Testis (tissue), 2 donors: ENCODE results near the gene KIAA1671.

Experiments
- POLR2A ChIP-seq: fragments of 450-650 bp; IDR thresholded peaks from one replicate; pipeline ENCODE4 v1.6.1; 2017; ENCODE audit warnings: antibody characterized with exemption, mild to moderate bottlenecking, moderate library complexity
- TF ChIP-seq, protein P1 (sequence below), 3 experiments: fragments of 450-650 bp in 2 of 3; fragments of 200-600 bp in 1 of 3; sonication (generic) in 1 of 3; IDR thresholded peaks; one replicate each; pipeline ENCODE4 v1.5.1; 2016 to 2019; ENCODE audit warnings: antibody characterized with exemption in 3 of 3, mild to moderate bottlenecking in 2 of 3, moderate library complexity in 1 of 3

DNA sequence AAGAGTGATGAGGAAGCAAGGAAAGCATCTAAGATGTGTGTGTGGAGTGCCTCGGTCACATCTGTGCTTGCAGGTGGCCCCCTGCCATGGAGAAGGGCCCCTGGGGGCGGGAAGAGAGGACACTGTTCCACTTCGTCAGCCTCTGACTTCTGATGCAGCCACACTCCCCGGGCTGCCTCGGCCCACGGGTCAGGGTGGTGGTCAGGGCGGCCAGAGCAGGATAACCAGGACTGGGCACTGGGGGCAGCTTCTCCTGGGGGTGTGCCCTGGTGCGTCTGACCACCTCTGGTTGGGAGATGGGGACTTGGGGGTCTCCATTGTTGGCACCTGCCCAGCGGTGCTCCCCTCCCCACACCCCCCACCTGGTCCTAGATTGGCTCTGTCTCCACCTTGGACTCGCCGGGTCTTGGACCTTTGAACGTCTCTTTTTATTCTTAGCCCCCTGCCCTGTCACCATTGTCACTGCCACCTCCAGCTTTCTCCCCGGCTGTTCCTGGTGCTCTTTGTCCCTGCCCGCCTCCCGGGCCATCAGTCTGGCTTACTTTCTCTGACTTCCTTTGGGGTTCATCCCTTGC lies 114.4 kb downstream of the KIAA1671 start:
- TF ChIP-seq, protein P1, sequence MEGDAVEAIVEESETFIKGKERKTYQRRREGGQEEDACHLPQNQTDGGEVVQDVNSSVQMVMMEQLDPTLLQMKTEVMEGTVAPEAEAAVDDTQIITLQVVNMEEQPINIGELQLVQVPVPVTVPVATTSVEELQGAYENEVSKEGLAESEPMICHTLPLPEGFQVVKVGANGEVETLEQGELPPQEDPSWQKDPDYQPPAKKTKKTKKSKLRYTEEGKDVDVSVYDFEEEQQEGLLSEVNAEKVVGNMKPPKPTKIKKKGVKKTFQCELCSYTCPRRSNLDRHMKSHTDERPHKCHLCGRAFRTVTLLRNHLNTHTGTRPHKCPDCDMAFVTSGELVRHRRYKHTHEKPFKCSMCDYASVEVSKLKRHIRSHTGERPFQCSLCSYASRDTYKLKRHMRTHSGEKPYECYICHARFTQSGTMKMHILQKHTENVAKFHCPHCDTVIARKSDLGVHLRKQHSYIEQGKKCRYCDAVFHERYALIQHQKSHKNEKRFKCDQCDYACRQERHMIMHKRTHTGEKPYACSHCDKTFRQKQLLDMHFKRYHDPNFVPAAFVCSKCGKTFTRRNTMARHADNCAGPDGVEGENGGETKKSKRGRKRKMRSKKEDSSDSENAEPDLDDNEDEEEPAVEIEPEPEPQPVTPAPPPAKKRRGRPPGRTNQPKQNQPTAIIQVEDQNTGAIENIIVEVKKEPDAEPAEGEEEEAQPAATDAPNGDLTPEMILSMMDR (IDR thresholded peaks at IDR 0.05) = no peak
- TF ChIP-seq POLR2A = no peak
